ELF-1 (cell line): ENCODE data around the gene TTC39B.

Experiments
- DNase-seq: peaks from one replicate; pipeline ENCODE4 v3.0.0-alpha.2; 2016; ENCODE audit warnings: low read depth, low spot score

Gene TTC39B

GRCh38 chr9:15304632-15305031, 2.4 kb downstream of the TTC39B start:
- no peak for DNase-seq

GRCh38 chr9:15300218-15300617, 6.8 kb downstream of the TTC39B start:
- no peak for DNase-seq

- DNase-seq: no peak
Observed at GRCh38 chr9:15299374-15299939, 7.6 kb downstream of the TTC39B start.

GRCh38 chr9:15298362-15298761, 8.7 kb downstream of the TTC39B start:
- DNase-seq: no peak

GRCh38 chr9:15295761-15296405, 11.1 kb downstream of the TTC39B start:
- DNase-seq: no peak

GRCh38 chr9:15294604-15295003, 12.4 kb downstream of the TTC39B start:
- no peak for DNase-seq

- no peak for DNase-seq
Observed at GRCh38 chr9:15293804-15294316, 13.2 kb downstream of the TTC39B start.

GRCh38 chr9:15293084-15293483, 13.9 kb downstream of the TTC39B start:
- DNase-seq: no peak

- DNase-seq: no peak
Observed at GRCh38 chr9:15289603-15290002, 17.4 kb downstream of the TTC39B start.

GRCh38 chr9:15287309-15287708, 19.7 kb downstream of the TTC39B start:
- DNase-seq: no peak

- DNase-seq: no peak
Observed at GRCh38 chr9:15286161-15286821, 20.7 kb downstream of the TTC39B start.

- no peak for DNase-seq
Observed at GRCh38 chr9:15282567-15283285, 24.3 kb downstream of the TTC39B start.

- no peak for DNase-seq
Observed at GRCh38 chr9:15280647-15281046, 26.4 kb downstream of the TTC39B start.

- DNase-seq: no peak
Observed at GRCh38 chr9:15278839-15279238, 28.2 kb downstream of the TTC39B start.

- DNase-seq: no peak
Observed at GRCh38 chr9:15278091-15278687, 28.8 kb downstream of the TTC39B start.

- no peak for DNase-seq
Observed at GRCh38 chr9:15277400-15278090, 29.5 kb downstream of the TTC39B start.

GRCh38 chr9:15276328-15276938, 30.6 kb downstream of the TTC39B start:
- DNase-seq: no peak

- DNase-seq: no peak
Observed at GRCh38 chr9:15274425-15274824, 32.6 kb downstream of the TTC39B start.

GRCh38 chr9:15272377-15272928, 34.6 kb downstream of the TTC39B start:
- no peak for DNase-seq

- DNase-seq: no peak
Observed at GRCh38 chr9:15271403-15271802, 35.6 kb downstream of the TTC39B start.

- DNase-seq: no peak
Observed at GRCh38 chr9:15268782-15269181, 38.2 kb downstream of the TTC39B start.
